ENCODE data around the gene SIVA1.

GRCh38 chr14:104770851-104771272 is 17.9 kb downstream of the SIVA1 start:
- TF ChIP-seq CTCF (IDR thresholded peaks at IDR 0.05) = peak; percentile 26 to 47 (median 43)
- no peak for TF ChIP-seq POLR2A (IDR thresholded peaks at IDR 0.05)
- no peak for TF ChIP-seq EP300 (IDR thresholded peaks at IDR 0.05; ENCODE audit: low read depth)

Data from transverse colon (tissue), 3 donors.